HG02981 (cell line): ENCODE results near the gene RPS14.
A peak's percentile ranks its signal among the peaks of the same experiment; 100 is the strongest.
"Not testable (repeated sequence)": the region's sequence is repeated elsewhere in the genome, so short reads cannot be mapped to it uniquely, and the experiment has no call there.

ENCODE experiments used
- ATAC-seq: cut with Tn5 transposase; IDR thresholded peaks from one replicate; pipeline ENCODE4 v1.9.1; 2021; ENCODE audit warnings: mild to moderate bottlenecking, moderate library complexity; ENCODE audit not compliant: unreplicated experiment

Gene RPS14

DNA sequence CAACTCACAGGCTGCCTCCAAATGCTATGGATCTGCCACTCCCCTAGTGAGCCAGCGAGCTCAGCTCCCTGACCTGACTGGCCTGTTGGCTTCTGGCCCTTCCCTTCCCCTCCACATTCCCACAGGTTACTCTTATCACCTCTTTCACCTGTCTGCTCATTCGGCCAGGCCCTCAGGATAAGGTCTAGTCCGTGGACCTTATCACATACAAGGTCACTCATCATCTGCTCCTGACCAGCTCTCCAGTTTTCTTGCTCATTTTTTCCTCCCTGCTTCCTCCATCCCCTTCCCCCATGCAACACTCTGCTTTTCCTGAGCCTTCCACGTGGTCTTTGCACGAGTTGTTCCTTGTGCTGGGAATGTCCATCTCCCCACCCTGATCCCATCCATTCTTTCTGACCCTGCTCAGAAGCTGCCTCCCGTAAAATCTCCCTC is 32.5 kb upstream of the RPS14 start:
- ATAC-seq = no peak

DNA sequence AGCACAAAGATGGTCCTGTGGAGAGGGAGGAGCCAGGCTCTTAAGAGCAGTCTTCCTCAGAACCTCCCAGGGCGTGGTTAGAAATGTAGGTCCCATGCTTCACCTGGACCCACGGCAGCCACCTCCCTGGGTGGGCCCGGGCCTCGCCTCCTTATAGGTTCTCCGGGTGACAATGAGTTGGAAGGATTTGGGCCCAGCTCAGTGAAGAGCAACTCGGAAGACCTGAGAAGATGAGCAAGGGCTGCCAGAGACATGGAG is 32.1 kb upstream of the RPS14 start:
- ATAC-seq = no peak

DNA sequence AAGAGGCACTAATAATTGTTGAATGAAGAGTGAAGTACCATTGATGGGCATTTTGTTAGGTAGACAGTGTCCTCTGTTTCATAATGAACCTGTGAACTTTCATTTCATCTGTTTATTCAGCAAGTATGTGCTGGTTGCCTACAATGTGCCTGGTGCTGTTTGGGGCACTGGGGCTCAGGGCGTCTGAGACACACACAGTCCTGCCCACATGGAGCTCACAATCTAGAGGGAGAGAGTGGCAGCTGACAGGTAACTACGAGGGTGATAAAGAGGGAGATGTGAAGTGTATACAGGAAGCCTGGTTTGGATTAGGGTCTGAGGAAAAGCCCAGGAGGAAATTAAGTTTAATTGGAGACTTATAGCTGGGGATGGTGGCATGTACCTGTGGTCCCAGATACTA is 29.9 kb upstream of the RPS14 start:
- no peak for ATAC-seq

DNA sequence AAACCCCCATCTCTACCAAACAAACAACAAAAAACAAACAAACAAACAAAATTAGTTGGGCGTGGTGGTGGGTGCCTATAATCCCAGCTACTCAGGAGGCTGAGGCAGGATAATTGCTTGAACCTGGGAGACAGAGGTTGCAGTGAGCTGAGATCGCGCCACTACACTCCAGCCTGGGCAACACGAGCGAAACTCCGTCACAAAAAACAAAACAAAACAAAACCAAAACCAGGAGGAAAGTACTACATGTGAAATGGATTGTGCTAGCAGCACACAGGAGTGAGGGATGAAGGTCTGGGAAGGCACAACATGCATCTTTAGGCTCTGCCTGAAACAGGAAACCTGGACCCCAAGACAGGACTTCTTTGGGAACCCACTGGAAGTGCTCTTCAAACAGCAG is 27.0 kb upstream of the RPS14 start:
- ATAC-seq = not testable (repeated sequence)

DNA sequence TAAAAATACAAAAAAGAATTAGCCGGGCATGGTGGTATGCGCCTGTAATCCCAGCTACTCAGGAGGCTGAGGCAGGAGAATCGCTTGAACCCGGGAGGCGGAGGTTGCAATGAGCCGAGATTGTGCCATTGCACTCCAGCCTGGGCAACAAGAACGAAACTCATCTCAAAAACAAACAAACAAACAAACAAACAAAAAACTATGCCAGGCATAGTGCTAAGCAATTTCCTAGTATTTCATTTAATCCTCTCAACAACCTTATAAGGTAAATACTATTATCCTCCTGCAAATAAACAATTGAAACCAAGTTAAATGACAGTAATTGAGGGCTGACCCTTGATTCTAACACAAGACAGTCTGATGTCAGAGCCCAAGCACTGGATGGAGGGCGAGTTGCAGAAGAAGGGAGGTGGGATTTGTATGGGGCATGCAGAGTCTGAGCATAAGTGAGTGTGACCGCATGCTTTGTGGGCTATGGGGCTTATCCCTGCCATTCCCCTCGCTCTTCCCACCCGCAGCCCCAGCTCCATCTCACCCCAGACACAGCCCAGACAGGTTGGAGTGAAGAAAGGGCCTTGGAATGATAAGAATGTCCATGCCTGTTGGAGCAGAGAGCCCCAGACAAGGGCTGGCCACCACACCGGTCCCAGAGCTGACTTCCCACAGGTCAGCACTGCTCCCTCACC is 24.3 kb upstream of the RPS14 start:
- no peak for ATAC-seq

DNA sequence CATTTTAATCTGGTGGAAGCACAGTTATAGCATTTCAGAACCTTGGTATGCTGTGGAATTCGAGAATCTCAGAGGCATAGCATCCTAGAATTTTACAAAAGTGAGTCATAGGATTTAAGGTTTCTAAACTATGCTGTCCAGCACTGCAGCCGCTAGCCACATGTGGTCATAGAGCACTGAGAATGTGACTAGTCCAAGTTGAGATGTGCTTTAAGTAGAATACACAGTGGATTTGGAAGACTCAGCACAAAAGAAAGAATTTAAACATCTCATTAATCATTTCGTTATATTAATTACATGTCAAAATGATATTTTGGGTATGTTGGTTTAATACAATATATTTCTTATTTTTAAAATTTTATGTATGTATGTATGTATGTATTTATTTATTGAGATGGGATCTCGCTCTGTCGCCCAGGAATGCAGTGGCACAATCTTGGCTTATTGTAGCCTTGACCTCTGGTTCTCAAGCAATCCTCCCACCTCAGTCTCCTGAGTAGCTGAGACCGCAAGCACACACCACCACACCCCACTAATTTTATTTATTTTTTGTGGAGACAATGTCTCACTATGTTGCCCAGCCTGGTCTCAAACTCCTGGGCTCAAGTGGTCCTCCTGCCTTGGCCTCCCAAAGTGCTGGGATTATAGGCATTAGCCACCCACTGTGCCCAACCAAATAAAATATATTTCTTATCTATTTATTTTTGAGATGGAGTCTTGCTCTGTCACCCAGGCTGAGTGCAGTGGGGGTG is 20.4 kb upstream of the RPS14 start:
- no peak for ATAC-seq

DNA sequence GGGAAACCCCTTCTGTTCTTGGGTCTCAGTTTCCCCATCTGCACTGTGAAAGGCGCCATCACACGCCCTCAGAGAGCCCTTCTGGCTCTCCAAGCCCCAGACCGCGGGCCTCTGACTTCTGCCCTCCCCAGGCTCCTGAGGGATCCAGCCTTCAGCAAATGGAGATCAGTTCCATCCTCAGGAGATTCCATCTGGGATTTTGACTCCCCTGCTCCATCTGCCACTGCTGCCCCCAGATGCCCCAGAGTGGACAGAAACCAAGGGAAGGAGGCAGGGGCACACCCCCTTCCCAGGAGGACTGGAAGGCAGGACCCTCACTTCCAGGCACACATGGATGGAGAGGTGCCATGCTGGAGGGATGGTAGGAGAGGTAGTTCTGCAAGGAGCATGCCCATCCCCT is 18.7 kb upstream of the RPS14 start:
- no peak for ATAC-seq

DNA sequence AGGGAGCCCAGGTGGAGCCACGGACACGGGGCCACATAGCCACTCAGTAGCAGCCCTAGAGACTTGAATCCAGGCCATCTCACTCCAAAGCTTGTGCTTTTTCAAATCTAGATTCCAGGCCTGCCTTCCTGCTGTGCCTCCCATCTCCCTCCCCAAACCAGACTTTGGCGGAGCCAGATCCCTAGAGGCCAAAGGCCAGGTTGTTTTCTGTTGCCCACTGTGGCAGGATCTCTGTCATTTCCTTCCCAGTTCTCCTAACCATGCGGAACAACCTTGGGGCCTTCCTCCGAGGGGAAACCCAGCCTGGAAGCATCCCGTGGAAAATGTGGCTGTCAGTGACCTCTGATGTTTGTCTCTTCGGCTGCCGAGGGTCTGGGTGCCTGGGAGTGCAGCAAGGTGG is 16.4 kb upstream of the RPS14 start:
- no peak for ATAC-seq

DNA sequence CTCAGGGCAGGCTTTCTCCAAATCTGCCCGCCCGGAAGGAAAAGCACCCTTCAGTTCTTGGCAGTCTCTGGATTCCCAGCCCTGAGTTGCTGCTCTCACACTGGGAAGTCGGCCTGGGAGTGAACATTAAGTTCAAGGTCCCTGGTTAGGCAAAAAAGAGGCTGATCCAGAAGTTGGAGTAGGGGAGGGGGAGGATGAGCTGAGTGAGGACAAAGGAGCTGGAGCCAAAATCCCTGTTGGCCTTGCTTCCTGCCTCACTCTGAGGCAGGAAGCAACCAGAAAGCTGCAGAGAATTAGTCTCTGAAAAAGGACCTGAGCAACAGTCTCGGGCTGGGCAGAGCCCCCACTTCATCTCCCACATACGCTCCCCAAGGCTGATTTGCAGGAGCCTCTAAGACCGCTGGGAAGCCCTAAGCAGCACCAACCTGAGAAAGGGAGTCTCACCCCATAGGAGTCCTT is 15.0 kb upstream of the RPS14 start:
- no peak for ATAC-seq

DNA sequence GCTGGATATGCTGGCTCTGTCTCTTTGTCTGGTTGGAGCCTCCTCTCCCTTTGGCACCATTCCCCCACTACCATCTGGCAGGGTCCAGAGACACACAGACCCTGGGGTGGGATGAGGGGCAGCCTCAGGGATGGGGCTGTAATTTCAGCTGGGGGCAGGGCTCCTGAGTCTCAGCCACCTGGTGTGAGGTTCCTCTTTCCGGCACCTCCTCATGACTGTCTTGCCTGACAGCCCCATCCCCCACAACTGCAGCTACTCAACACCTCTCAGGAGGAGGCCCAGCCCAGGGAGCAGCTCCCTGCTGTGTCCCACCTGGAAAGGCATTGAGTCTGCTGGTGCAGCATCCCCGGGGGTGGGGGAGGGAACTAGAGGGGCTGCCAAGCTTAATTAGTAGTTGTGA is 11.7 kb upstream of the RPS14 start:
- peak; percentile 74 for ATAC-seq

DNA sequence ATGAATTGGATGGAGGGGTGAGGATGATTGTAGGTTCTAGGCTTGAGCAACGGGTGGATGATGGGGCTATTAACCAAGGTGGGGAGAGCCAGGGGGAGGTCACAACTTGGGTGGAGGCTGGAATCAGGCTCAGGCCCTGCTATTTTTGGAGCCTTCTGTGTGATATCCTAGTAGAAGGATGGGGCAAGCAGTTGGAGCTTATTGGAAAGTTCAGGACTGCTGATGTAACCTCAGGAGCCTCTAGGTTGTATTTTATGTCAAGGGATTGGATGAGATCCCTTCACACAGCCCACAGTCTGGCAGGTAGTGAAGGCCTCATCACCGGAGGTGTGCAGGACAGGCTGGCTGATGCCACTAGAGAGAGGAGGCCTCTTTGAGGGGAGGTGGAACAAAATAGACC is 11.2 kb upstream of the RPS14 start:
- ATAC-seq = no peak

DNA sequence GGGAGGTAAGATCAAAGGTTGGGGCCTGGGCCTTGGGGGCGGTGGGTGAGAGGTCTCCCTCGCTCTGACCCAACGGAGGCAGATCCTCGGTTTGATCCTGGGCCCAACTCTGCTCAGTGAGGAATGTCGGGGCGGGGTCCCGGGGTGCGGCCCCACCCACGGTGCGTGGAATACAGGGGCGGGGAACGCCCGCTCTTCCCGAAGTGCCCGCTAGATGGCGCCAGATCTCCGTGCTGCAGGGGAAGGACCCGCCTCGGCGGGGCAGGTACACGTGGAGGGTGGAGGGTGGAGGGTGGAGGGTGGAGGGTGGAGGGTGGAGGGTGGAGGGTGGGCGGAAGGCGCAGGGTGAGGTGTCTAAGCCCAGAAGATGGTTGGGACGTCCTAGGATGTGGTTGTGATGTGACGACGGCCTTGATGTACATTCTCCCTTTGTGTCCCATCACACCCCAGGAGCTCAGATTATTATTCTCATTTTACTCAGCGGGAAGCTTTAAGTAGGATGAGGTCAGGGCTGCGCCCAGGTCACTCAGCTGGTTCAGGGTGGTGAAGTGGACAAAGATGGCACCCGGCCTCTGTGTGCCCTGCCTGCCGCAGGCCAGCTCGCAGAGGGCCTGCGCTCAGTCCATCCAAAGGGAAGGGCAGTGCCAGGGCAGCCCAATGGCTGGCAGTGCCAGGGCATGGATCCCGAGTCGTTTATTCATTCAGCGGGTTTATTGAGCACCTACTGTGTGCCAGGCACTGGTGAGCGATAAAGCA is 9.4 kb upstream of the RPS14 start:
- peak; percentile 76 for ATAC-seq

DNA sequence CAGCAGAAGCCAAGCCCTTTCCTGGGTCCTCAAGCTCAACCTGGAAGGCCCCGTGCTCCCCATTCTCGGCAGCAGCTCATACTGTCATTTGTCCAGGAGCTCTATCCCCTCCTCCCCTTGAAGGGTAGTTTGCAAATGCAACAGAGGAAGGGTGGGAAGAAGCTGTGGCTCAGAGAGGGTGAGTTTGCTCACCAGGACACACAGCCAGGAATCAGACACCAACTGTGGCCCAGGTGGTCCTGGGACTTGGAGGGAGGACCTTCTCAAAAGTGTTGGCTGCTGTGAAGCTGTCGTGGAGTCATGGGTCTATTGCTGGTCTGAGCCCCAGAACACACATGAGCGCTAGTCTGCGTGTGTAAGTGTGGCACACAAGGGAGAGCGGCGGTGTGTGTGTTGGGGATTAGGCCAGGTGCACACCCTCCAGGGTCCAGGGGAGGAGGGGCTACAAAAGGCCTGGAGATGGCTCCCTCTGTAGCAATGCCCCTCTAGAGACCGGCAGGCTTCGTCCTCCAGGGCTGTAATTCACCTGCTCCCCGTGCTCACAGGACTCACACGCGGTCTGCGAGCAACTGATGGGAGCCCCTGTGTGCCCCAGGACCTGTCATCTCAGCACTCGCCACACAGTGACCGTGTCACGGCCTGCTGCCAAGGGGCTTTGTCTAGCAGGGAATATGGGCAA is 8.2 kb upstream of the RPS14 start:
- ATAC-seq = no peak

DNA sequence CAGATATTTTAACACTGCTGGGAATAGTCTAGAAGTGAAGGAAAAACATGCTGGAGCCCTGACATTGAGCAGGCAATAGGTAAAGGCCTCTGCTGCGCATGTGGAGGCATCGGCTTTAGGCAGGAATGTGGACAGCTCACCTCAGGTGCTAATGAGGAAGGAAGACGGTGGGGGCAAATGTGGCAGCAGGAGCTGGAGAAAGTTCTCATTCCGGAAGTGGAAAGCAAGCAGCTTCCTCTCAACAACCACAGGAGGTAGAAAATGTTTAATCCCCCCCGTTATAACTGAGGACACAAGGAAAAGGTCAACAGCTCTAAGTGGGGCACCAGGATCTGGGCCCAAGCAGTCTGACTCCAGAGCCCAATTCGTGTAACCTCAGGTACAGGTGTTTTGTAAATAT is 7.6 kb upstream of the RPS14 start:
- no peak for ATAC-seq

DNA sequence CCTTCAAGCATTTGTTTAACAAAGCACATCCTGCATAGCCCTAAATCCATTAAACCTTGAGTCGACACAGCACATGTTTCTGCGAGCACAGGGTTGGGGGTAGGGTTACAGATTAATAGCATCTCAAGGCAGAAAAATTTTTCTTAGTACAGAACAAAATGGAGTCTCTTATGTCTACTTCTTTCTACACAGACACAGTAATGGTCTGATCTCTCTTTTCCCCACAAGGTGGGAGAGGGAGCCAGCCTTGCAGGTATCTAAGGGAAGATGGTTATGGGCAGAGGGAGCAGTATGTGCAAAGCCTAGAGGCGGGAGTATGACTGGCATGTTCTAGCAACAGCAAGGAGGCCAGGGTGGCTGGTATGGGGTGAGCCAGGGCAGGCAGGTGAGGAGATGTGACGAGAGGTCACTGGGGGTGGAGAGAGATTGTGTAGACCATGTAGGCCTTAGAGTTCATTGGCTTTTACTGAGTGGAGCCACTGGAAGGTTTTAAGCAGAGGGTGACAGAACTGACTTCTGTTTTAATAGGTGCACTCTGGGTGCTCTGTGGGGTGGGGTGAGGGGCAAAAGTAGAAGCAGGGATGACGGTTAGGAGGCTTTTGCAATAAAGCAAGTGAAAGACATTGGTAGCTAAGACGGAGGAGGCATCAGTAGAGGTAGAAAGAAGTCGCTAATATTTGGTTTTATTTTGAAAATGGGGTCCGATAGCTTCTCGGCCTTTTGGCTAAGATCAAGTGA is 5.1 kb upstream of the RPS14 start:
- ATAC-seq = no peak

DNA sequence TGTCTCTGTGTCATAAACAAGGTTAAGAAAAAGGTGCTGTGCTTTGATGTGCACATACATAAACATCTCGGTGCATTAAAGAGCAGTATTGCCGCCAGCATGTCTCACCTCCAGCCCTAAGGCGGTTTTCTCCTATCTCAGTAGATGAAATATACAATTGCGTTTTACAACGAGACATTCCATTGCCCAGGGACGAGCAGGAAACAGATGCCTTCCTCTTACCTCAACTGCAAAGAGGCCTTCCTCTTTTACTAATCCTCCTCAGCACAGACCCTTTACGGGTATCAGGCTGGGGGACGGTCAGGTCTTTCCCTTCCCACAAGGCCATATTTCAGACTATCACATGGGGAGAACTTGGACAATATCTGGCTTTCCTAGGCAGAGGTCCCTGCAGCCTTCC is 4.5 kb upstream of the RPS14 start:
- ATAC-seq = not testable (repeated sequence)

DNA sequence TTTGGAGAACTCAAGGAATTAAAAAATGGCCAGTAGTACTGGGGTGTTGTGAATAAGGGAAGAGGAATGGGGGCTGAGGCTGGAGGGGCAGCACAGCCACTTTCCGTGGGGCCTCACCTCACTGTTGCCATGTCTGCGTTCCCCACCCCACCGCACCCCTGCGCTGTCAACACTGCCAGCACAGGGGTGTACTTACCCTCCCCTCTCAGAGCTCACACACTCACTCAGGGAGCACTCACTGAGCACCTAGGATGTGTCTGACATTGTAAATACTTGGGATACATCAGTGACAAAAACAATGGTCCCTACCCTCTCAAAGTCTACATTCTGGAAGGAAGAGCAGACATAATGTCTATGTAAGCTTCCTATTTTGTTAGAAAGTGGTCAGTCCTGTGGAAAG is 3.4 kb upstream of the RPS14 start:
- no peak for ATAC-seq

DNA sequence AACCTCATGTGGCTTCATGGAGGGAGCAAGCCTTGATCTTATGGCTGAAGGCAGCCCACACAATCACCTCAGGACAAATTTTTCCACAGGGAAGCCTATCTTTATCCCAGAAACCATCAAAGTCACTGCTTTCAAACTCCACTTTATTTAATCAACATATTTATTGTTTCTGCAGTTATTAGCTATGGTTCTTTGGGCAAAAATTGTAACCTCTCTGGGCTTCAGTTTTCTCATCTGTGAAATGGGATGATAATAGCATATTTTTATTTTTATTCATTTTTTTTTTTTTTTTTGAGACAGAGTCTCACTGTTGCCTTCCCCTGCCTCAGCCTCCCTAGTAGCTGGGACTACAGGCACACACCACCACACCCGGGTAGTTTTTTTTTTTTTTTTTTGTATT is 2.1 kb upstream of the RPS14 start:
- no peak for ATAC-seq

DNA sequence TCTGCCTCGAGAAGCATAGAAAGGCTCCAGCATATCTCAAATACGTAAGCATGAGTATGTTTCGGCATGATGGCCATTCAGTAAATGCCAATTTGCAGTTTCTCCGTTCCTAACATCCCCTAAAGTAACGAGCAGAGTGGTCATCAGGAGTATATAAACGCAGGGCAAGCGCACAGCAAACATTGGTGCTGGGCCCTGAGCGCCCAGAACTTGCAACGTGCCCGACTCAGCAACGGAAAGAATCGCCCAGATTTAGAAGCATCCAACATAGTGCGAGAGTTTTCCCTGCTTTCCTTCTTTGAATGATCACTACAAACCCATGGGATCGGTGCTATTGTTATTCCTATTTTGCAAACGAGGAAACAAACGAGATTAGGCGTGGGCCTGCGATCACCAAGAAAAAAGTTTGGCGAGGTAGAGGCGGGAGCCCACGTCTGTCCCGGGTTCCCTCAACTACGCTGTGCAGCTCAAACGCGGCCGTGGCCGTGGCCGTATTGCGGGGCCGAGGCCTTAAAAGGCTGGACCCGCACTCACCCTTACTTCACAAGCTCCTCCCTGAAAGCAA is 505 bp downstream of the RPS14 start:
- peak; percentile 20 for ATAC-seq

DNA sequence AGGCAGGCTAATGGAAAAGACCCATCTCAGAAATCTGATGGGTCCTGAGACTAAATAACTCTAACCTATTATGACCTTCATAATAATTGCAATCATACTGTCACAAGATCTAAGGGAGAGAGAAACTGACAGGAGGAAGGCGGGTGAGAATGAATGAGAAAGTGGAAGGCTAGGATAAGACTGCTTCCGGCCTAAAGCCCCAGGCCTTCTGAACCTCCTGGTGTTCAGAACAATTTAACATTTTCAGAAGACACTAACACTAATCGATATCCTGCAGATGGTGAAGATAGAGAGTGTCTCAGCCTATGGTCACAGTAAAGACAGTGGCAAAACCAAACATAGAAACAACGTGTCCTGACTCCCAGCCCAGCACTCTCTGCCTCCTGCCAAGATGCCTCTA is 1.2 kb downstream of the RPS14 start:
- ATAC-seq = no peak

DNA sequence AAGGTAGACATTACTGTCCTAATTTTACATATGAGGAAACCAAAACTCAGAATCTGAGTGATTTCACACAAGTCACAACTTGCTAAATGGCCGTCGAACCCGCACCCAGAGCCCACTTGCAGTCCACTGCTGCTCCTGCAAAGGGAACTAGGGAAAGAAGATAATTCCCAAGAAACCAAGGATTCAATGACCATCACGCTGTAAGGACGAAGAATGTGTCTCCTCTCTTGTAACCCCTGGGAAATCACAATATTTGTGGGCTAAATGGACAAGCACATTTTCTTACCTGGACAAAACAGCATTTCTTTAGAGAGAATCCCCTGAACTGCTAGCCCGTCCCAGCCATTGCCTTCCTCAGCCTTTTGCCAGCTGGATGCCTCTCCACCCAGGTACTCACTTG is 2.4 kb downstream of the RPS14 start:
- no peak for ATAC-seq
